ENCODE measurements around the gene RNASE4.
"Not testable (repeated sequence)": the region's sequence is repeated elsewhere in the genome, so short reads cannot be mapped to it uniquely, and the experiment has no call there.

RNASE4 gene

GRCh38 chr14:20698934-20699333, 14.6 kb downstream of the RNASE4 start:
- DNase-seq (ENCODE audit: low read depth): no peak
- H3K4me3 ChIP-seq (ENCODE audit: low read length): no peak overlapping the region
- TF ChIP-seq, protein P1, sequence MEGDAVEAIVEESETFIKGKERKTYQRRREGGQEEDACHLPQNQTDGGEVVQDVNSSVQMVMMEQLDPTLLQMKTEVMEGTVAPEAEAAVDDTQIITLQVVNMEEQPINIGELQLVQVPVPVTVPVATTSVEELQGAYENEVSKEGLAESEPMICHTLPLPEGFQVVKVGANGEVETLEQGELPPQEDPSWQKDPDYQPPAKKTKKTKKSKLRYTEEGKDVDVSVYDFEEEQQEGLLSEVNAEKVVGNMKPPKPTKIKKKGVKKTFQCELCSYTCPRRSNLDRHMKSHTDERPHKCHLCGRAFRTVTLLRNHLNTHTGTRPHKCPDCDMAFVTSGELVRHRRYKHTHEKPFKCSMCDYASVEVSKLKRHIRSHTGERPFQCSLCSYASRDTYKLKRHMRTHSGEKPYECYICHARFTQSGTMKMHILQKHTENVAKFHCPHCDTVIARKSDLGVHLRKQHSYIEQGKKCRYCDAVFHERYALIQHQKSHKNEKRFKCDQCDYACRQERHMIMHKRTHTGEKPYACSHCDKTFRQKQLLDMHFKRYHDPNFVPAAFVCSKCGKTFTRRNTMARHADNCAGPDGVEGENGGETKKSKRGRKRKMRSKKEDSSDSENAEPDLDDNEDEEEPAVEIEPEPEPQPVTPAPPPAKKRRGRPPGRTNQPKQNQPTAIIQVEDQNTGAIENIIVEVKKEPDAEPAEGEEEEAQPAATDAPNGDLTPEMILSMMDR (conservative IDR thresholded peaks at IDR 0.05; ENCODE audit: low read depth, low read length): no peak

DNA sequence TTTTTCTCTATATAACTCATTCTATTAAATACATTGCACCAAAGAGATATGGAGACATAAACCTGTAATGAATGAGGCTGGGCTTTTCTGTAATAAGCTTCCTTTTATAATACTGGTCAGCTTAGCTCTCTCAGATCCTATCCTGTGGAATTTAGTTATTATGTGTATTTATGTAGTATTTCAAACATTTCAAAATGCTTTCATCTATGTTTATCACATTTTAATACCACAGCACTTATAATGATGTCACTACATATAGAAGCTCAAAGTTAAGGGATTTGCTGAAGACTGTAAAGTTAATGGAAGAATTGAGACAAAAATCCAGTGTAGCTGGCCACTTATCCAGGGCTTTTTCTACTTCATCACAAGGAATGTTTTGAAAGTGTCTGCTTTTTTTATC, 15.6 kb downstream of the RNASE4 start:
- no peak for DNase-seq (ENCODE audit: low read depth)
- H3K4me3 ChIP-seq (ENCODE audit: low read length): no peak overlapping the region
- TF ChIP-seq, protein P1 (conservative IDR thresholded peaks at IDR 0.05; ENCODE audit: low read depth, low read length): no peak

DNA sequence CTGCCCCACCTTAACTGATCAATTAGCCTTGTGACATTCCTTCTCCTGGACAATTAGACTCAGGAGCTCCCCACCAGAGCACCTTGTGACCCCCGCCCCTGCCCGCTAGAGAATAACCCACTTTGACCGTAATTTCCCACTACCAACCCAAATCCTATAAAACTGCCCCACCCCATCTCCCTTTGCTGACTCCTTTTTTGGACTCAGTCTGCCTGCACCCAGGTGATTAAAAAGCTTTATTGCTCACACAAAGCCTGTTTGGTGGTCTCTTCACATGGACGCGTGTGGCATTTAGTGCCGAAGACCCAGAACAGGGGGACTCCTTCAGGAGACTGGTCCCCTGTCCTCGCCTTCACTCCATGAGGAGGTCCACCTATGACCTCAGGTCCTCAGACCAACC, 16.6 kb downstream of the RNASE4 start:
- H3K4me3 ChIP-seq (ENCODE audit: low read length); DNase-seq (ENCODE audit: low read depth): not testable (repeated sequence)

DNA sequence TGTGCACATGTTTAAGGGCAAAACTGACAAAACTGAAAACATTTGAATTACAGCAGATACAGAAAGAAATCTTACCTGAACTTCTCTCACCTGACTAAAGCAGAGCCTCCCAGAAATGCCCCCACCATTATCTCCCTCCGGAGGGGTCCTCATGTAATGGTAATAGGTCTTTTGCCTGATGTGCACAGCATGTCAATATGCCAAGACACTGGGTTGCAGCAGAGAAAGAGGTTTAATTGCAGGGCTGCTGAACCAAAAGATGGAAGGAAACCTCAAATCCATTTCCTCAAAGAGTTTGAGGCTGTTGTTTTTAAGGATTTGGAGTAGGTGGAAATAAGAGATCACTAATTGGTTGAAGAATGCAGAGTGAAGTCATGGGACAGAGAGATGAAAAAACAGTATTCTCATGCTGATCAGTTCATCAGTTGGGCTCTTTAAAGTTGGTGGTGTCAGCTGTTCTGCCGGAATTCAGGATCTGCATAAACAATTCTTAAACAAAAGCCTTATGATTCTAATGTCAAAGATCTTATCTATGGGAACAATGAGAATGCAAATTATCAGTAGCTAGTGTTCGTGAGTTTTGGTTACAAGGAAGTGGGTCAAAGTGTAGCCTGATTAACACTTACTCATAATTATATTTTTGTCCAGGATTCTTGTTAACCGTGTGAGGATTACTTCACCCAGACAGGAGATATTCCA, 22.4 kb downstream of the RNASE4 start:
- no peak for DNase-seq (ENCODE audit: low read depth)
- no peak overlapping the region for H3K4me3 ChIP-seq (ENCODE audit: low read length)
- TF ChIP-seq, protein P1 (conservative IDR thresholded peaks at IDR 0.05; ENCODE audit: low read depth, low read length): no peak

GRCh38 chr14:20707622-20708021, 23.3 kb downstream of the RNASE4 start:
- TF ChIP-seq, protein P1 (conservative IDR thresholded peaks at IDR 0.05; ENCODE audit: low read depth, low read length): no peak
- DNase-seq (ENCODE audit: low read depth): no peak
- no peak overlapping the region for H3K4me3 ChIP-seq (ENCODE audit: low read length)

GRCh38 chr14:20711261-20711660, 26.9 kb downstream of the RNASE4 start:
- no peak for DNase-seq (ENCODE audit: low read depth)
- TF ChIP-seq, protein P1 (conservative IDR thresholded peaks at IDR 0.05; ENCODE audit: low read depth, low read length): no peak

DNA sequence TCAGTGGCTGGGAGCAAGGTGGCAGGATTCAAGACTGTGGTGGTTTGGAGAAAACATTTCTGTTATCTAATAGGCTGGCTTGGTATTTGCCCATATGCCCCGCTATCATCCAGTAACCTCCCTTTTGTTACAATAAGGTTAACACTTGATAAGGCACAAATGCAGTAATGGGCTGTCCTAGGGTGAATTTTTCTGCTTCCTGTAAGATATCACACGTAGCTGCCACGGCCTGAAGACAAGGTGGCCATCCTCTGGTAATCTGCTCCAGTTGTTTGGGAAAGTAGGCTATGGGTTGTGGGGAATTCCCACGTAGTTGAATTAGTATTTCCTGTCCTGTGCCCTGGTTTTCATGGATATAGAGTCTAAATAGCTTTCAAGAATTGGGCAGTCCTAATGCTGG, 27.3 kb downstream of the RNASE4 start:
- no peak overlapping the region for H3K4me3 ChIP-seq (ENCODE audit: low read length)
- no peak for DNase-seq (ENCODE audit: low read depth)
- TF ChIP-seq, protein P1 (conservative IDR thresholded peaks at IDR 0.05; ENCODE audit: low read depth, low read length): no peak

More at GRCh38 chr14:20711261-20711660, 26.9 kb downstream of the RNASE4 start:
- H3K4me3 ChIP-seq (ENCODE audit: low read length): no peak overlapping the region
